Stimulated activated CD8-positive, alpha-beta memory T cell treated with anti-CD3 and anti-CD28 coated beads, Interleukin-2, amount 100 ng/mL, for 1 hour (primary cell): ENCODE results near the gene VWA7.

Source experiments
- DNase-seq, 2 donors: peaks; one replicate each; pipeline ENCODE4 v3.0.0-alpha.2; 2020; ENCODE audit warnings: low read depth in 2 of 2

VWA7 gene

DNA sequence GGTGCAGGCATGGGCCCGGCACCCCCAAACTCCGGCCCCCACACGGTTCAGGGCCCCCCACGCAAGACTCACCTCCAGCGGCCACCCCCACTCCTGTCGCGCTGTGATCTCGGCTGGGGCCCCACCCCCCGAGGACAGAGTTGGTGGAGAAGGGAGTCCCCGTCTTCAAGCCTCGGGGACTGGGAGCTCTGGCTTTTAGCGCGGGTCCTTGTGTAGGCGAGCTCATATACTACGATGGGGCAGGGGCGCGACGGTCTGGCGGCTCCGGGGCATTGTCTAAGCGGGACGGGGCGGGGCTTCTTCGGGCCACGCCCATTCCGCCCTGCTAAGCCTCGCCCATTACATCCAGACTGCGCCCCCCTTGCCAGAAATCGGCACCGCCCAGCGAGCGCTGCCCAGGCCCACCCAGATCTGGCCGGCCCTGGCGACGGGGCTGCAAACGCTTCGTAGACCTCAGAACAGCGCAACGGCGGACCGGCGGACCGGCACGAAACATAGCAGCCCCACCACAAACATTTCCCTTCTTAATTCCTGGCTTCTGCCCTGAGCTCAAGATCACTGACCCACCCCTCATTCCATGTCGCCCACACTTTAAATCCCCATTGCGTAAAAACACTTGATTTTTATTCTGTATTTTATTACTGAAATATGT is 47.0 kb downstream of the VWA7 start:
- peak; percentile 39 to 54 for DNase-seq

- peak; percentile 64 to 68 for DNase-seq
Measured at GRCh38 chr6:31729515-31729978, 47.6 kb downstream of the VWA7 start.

GRCh38 chr6:31728767-31729514 is 48.2 kb downstream of the VWA7 start, which contains the start of gene DDAH2:
Gene DDAH2, minus strand, starts transcription at chr6:31729299. Its CDS starts 138 bp downstream, at chr6:31729161.
- no peak for DNase-seq

DNA sequence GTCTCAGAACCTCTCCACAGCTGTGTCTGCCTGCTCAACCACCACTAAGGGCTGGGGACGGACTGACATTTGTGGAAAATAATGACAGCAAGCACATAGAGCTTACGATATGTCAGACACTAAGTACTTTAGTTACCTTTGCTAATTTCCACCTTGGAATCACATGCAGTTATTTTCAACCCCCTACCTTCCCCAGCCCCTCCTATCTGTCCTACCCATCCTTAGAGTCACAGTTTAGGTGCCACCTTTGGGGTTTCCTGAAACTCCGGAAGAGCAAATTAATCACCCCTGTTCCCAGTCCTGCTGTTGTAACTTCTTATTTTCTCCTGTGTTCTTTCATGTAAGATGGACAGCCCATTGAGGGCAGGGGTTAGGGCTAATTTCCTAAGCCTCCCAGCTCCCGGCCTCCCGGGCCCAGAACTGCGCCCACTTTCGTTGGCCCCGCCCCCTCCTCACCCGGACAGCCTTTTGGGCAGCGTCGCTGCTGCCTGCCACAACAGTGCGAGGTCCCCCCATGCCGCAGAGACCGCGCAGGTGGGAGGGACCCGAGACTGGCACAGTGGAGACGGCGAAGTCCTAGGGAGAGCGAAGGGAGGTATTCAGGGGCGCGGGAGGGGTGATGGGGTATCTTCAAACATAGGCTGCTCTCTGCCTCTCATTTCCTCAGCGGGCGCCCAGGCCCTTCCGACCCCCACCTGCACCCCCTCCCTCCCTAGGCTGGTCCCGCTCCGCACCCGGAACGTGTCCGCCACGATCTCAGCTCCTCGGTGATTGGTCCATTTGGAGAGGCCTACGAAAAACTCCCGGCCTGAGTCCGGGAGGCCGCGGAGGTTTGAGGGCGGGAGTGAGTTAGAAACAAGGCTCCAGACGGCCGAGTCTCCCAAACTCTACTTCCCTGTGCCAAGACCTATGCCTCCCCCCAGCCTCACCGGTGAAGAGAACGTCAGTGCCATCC is 49.1 kb downstream of the VWA7 start:
- DNase-seq: no peak

GRCh38 chr6:31727034-31727716 is 50.0 kb downstream of the VWA7 start:
- DNase-seq: no peak

- no peak for DNase-seq
Measured at GRCh38 chr6:31725502-31726350, 51.4 kb downstream of the VWA7 start.

GRCh38 chr6:31723980-31724691 is 53.0 kb downstream of the VWA7 start:
- no peak for DNase-seq

DNA sequence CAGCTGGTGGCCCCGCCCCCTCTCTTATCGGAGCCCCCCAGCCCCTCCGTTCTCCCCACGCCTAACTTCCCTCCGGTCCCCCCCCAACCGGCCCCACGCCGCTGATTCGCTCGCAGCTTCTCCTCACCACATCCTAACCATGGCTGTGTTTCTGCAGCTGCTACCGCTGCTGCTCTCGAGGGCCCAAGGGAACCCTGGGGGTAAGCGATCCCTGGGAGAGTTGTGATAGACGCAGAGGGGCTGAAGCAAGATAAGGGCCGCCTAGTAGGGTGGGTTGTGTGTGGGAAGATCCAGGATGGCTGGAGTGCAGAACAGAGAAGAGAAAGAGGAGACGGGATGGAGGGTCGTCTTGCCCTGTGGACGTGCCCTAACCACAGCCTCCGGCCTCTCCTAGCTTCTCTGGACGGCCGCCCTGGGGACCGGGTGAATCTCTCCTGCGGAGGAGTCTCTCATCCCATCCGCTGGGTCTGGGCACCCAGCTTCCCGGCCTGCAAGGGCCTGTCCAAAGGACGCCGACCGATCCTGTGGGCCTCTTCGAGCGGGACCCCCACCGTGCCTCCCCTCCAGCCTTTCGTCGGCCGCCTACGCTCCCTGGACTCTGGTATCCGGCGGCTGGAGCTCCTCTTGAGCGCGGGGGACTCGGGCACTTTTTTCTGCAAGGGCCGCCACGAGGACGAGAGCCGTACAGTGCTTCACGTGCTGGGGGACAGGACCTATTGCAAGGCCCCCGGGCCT is 53.7 kb downstream of the VWA7 start, which contains the start of gene MPIG6B:
MPIG6B (plus strand) TSS at position 129 of the 735 bp plus-strand sequence; CDS start at position 140, 11 bp downstream.
- DNase-seq: no peak

DNA sequence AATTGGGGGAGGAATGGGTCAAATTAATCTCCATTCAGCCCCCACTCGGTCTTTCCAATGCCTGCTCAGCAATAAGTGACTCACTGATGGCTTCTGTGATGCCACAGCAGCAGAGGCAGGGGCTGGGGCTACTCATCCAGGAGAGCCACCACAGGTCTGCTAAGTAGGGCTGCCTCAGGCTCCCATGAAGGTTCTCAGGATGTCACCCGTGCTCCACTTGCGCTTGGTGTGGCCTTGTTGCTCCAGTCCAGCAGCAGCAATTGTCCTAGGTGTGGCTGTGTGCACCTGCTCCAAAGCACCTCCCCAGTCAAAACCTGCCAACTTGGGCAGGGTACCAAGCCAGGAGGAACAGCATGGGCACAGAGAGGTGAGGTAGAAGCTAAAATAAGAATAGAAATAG is 55.0 kb downstream of the VWA7 start:
- no peak for DNase-seq

DNA sequence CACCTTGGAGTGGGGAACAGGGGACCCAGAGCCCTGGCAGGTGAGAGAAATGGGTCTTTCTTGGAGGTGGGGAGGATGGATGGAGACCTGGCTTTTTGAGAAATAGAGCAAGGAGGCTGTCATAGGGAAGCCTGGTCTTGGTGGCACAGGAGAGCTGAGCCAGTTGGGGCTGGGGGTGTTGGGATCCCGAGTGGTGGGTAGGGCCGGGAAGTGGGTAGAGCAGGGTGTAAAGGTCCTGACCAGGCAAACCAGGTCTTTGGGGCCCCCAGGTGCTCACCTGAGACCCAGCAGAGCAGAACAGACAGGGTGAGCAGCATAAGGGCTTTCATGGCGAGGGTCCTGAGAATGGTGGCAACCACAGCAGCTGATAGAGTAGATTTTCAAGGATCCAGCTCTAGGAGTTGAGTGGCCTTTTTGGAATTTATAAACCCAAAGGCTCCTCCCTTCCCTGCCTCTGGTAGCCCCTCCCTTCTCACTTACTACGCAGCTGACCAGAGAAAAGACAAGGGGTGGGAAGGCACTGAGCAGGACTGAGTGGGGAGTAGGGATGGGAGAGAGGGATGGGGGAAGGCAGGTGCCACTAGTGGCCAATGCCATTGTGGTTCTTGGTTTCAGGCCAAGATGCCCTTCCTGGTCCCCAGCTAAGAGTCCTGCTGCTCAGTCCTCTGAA is 55.6 kb downstream of the VWA7 start, which contains the start of gene LY6G6C:
LY6G6C (minus strand) TSS at position 396 of the 670 bp plus-strand sequence; CDS start at position 329, 67 bp downstream.
- DNase-seq: no peak

GRCh38 chr6:31720196-31720770 is 56.8 kb downstream of the VWA7 start:
- no peak for DNase-seq

- no peak for DNase-seq
Measured at GRCh38 chr6:31719001-31719400, 58.1 kb downstream of the VWA7 start.

- DNase-seq: no peak
Measured at GRCh38 chr6:31718265-31718664, 58.9 kb downstream of the VWA7 start.

DNA sequence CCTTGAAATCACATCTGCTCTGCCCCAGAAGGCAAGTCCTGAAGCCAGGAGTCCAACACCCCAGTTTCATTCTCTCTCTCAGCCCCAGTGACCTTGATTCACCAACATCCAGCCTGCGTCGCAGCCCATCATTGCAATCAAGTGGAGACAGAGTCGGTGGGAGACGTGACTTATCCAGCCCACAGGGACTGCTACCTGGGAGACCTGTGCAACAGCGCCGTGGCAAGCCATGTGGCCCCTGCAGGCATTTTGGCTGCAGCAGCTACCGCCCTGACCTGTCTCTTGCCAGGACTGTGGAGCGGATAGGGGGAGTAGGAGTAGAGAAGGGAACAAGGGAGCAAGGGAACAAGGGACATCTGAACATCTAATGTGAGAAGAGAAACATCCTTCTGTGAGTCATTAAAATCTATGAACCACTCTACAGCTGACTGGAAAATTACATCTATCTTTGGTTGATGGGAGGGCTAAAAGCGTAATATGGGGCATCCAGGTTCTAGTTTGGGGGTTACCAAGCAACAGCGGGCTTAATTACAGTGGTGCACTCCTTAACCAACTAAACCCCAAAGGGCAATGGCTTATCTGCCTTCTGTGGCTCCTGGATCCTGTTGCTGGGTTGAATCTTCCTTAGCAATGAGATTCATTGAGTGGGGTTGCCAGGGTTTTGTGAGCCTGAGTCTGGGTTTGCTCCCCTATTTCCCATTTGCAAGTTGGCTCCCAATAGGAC is 59.5 kb downstream of the VWA7 start:
- no peak for DNase-seq
